IPS-18c (cell line): ENCODE measurements around the gene MRM1.
"Not testable (repeated sequence)": the region's sequence is repeated elsewhere in the genome, so short reads cannot be mapped to it uniquely, and the experiment has no call there.

ENCODE experiments used
- H3K4me3 ChIP-seq: 2 replicates; pipeline ENCODE4 v1.7.0; 2013; ENCODE audit warnings: low read depth, mild to moderate bottlenecking, low read length, moderate library complexity; ENCODE audit not compliant: insufficient read depth
- H3K9me3 ChIP-seq: one replicate; pipeline ENCODE4 v1.6.1; 2013; ENCODE audit warnings: mild to moderate bottlenecking, low read length, moderate library complexity; ENCODE audit not compliant: control insufficient read depth, insufficient read depth

Gene MRM1

GRCh38 chr17:36598951-36599401 is 2.4 kb upstream of the MRM1 start:
- Histone ChIP-seq H3K4me3 (no peak overlapping the region), H3K9me3 (no peaks in the 10 kb centered on the region)

- H3K4me3 ChIP-seq: no peak overlapping the region; the same call in 1 of the 2 replicates
Observed at GRCh38 chr17:36599546-36600250, 1.7 kb upstream of the MRM1 start.

GRCh38 chr17:36600465-36600864 is 918 bp upstream of the MRM1 start:
- peak overlapping the region; percentile 51; the same call in 1 of the 2 replicates for H3K4me3 ChIP-seq
- H3K9me3 ChIP-seq: no peaks in the 10 kb centered on the region

More at GRCh38 chr17:36599546-36600250, 1.7 kb upstream of the MRM1 start:
- H3K9me3 ChIP-seq: no peaks in the 10 kb centered on the region

- H3K4me3 ChIP-seq: peak overlapping the region; percentile 51
Observed at GRCh38 chr17:36600936-36601302, 464 bp upstream of the MRM1 start.

DNA sequence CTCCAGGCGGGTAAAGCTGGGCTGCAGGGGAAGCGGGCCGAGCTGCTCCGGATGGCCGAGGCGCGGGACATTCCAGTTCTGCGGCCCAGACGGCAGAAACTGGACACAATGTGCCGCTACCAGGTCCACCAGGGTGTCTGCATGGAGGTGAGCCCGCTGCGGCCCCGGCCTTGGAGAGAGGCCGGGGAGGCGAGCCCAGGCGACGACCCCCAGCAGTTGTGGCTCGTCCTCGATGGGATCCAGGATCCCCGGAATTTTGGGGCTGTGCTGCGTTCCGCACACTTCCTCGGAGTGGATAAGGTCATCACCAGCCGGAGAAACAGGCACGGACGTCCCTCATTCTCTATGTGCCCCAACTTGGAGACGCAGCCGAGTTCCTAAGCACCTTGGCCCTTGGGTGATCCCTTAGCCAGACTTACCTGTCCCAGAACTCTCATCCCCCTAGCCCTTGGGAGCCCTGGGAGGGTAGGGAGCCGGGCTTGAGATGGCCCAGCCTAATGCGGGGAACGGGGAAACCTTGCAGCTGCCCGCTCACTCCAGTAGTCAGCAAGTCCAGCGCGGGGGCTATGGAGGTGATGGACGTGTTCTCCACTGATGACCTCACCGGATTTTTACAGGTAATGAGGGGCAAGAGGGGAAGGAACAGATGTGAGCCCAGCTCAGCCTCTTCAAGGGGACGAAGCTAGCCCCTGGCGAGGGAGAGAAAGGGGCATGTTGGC is 806 bp downstream of the MRM1 start:
- peak overlapping the region; percentile 88 for H3K4me3 ChIP-seq
- H3K9me3 ChIP-seq: no peaks in the 10 kb centered on the region

More at GRCh38 chr17:36600936-36601302, 464 bp upstream of the MRM1 start:
- no peaks in the 10 kb centered on the region for H3K9me3 ChIP-seq

- peak overlapping the region; percentile 88 for H3K4me3 ChIP-seq
- H3K9me3 ChIP-seq: no peaks in the 10 kb centered on the region
Observed at GRCh38 chr17:36602924-36603384, 1.6 kb downstream of the MRM1 start.

DNA sequence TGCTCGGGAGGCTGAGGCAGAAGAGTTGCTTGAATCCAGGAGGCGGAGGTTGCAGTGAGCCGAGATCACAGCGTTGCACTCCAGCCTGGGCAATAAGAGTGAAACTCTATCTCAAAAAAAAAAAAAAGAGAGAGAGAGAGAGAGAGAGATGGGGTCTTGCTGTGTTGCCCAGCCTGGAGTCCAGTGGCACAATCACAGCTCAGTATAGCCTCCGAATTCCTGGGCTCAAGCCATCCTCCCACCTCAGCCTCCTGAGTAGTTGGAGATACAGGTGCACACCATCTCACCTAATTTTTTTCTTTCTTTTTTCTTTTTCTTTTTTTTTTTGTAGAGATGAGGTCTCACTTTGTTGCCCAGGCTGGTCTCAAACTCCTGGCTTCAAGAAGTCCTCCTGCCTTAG is 3.6 kb downstream of the MRM1 start:
- not testable (repeated sequence) for H3K9me3 ChIP-seq, H3K4me3 ChIP-seq

DNA sequence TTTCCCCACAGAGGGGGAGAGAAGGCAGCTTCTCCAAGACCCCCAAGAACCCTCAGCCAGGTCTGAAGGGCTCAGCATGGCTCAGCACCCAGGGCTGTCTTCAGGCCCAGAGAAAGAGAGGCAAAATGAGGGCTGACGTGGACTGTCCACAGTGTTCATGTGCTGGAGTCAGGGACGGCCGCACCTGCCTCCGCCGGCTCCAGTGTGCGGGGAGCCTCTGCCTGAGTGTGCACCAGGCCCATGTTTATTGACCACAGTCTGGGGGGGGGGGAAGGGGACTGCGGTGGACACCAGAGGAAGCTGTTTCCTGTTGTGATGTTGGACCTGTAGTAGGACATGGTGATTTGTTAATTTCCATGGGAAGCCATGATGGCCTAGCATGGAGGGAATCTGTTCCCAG is 6.9 kb downstream of the MRM1 start:
- Histone ChIP-seq H3K4me3 (no peak overlapping the region), H3K9me3 (no peaks in the 10 kb centered on the region)

DNA sequence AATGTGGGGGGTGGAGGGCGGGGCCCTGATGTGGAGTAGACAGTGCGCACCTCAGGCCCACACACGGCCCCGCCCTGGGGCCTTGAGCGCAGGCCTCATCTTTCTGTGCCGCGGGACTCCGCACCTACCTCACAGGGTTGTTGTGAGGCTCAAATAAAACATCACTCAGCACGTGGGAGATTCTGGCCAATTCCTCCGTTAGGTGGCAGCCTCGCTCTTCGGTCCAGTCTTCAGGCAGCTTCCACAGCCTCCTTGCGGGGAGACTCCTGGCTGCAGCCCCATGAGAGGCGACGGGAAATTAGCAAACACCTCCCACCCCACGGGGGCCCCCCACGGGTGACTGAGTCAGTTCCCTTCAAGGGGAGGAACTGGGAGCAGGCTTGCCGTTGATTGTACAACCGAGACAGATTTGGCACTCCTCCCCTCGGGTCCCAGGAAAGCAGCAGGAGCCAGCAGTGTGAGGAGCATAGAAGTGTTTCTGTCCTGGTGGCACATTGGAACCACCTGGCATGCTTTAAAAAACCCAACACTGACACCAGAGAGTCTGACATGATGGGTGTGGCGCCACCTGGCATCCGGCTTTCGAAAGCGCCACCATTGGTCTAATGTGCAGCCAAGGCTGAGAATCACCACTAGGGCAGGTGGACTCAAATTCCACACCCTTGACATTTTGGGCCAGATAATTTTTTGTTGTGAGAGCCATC is 7.6 kb downstream of the MRM1 start:
- Histone ChIP-seq H3K9me3 (no peaks in the 10 kb centered on the region), H3K4me3 (no peak overlapping the region)

DNA sequence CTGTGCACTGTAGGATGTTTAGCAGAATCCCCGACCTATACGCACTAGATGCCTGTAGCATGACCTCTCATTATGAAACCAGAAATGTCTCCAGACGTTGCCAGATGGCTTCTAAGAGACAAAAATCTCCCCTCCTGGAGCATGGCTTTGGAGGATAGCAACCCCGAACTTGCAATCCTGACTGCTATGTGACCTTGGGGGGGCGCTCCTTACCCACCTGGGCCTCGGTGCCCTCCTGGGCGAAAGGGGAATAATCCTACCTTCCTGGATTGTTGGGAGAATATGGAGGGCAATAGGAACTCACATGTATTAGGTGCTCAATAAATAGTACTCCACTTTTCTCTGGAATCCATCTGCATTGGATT is 8.1 kb downstream of the MRM1 start:
- H3K4me3 ChIP-seq: no peak overlapping the region
- H3K9me3 ChIP-seq: no peaks in the 10 kb centered on the region

DNA sequence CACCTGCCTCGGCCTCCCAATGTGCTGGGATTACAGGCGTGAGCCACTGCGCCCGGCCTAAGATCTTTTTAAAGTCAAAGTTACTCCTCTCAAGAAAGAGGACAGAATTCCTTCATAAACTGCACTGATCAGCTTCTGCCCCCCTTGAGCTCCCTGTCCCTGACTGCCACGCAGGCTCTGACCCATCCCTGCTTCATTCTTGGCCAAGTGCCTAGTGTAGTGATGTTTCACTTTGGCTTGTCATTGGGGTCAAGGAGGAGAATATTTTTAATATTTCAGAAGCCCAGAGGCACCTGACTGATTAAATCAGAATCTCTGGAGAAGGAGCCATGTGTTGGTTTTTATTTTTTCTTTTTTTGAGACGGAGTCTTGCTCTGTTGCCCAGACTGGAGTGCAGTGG is 9.1 kb downstream of the MRM1 start:
- no peaks in the 10 kb centered on the region for H3K9me3 ChIP-seq
- H3K4me3 ChIP-seq: no peak overlapping the region

GRCh38 chr17:36611345-36612072 is 10.1 kb downstream of the MRM1 start:
- Histone ChIP-seq H3K4me3 (no peak overlapping the region), H3K9me3 (no peaks in the 10 kb centered on the region)

- no peaks in the 10 kb centered on the region for H3K9me3 ChIP-seq
Observed at GRCh38 chr17:36612323-36612722, 10.9 kb downstream of the MRM1 start.

DNA sequence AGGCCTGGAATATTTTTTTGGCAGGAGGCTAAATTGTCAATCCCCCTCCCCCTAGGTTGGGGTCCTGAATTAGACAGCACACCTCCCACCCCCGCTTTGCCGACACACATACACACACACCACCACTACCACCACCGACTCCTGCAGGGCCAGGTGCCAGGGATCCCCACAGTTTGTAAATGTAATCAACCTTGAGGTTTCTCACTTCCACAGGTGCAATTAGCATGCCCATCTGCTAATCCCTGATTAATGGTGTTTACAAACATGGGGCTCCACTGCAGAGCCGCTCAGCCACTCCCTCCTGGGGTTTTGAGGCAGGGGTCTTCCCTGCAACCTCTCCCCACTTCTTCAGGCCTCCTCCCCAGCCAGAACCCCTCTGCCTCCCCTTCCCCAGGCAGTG is 11.8 kb downstream of the MRM1 start:
- Histone ChIP-seq H3K4me3 (no peak overlapping the region), H3K9me3 (no peaks in the 10 kb centered on the region)

More at GRCh38 chr17:36612323-36612722, 10.9 kb downstream of the MRM1 start:
- H3K4me3 ChIP-seq: no peak overlapping the region

DNA sequence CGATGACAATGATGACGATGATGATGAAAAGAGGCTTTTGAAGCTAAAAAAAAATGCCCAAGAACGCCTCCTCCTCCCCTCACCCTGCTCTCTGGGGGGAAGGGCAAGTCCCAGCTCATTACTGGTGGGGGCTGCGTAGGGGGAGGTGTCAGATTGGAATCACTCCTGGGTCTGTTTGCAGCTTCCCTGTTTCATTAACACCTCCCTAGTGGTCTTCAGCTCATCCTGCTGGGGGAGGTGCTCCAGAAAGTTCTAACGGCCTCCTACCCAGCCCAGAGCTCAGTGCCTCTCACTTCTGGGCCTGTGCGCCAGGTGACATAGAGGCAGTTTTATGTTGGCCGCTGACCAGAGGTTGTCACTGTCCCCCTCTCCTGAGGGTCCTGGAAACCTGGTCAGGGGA is 12.7 kb downstream of the MRM1 start:
- no peak overlapping the region for H3K4me3 ChIP-seq
- H3K9me3 ChIP-seq: no peaks in the 10 kb centered on the region

- Histone ChIP-seq H3K4me3 (no peak overlapping the region), H3K9me3 (no peaks in the 10 kb centered on the region)
Observed at GRCh38 chr17:36614933-36615332, 13.6 kb downstream of the MRM1 start.
